Measurements from ENCODE around the gene ZFAND2A. TPM values are rescaled to one million over a fixed set of nuclear protein-coding genes. Genes with fewer than 3 reads are reported as not detected.

ZFAND2A gene
- total and polyA plus RNA-seq, 2 donors (not counting 3 experiments of a cell fraction or from before 2014, with no cell fraction given): 31.8 to 40.6 TPM

- TF ChIP-seq EZH2 (IDR thresholded peaks at IDR 0.05; ENCODE audit: borderline replicate concordance, low read depth, low read length, severe bottlenecking) (no peak), MAX (IDR thresholded peaks at IDR 0.05; ENCODE audit: insufficient read depth, insufficient read length) (no peak), FOS (IDR thresholded peaks at IDR 0.05; ENCODE audit: borderline replicate concordance, insufficient read depth, low read length) (no peak), MYC (IDR thresholded peaks at IDR 0.05; ENCODE audit: low read depth, low read length) (no peak), POLR2AphosphoS5 (IDR thresholded peaks at IDR 0.05; ENCODE audit: insufficient read depth, low read depth, low read length) (no peak), POLR2A (IDR thresholded peaks at IDR 0.05; ENCODE audit: low read depth, low read length) (no peak), JUN (IDR thresholded peaks at IDR 0.05; ENCODE audit: borderline replicate concordance, insufficient read depth, insufficient read length, low read depth) (no peak), CTCF (IDR thresholded peaks at IDR 0.05; ENCODE audit: extremely low read depth in 1 of 2, insufficient read depth in 1 of 2, low read depth in 1 of 2, low read length in 2 of 2) (no peak), GATA2 (IDR thresholded peaks at IDR 0.05; ENCODE audit: insufficient read depth, insufficient read length, low read depth, low read length) (no peak)
- Histone ChIP-seq H3K27ac (ENCODE audit: insufficient read depth, low read depth, low read length) (no peak overlapping the region), H3K9me1 (replicated peaks; ENCODE audit: control insufficient read depth, extremely low read depth, insufficient read depth, low read length) (no peaks in the 10 kb centered on the region), H3K79me2 (ENCODE audit: control insufficient read depth, insufficient read depth, low read length) (peaks cover 2% of the 10 kb centered on the region), H3K9me3 (replicated peaks; ENCODE audit: control insufficient read depth, insufficient read depth, low read length) (no peaks in the 10 kb centered on the region), H3K4me2 (ENCODE audit: insufficient read depth, low read length) (no peak overlapping the region), H3K27me3 (ENCODE audit: control insufficient read depth in 2 of 2, insufficient read depth in 2 of 2, low read length in 2 of 2) (no peaks in the 10 kb centered on the region), H3K9ac (replicated peaks; ENCODE audit: extremely low read depth, insufficient read depth, low read length) (no peak overlapping the region), H3K36me3 (ENCODE audit: control insufficient read depth in 2 of 2, extremely low read depth in 1 of 2, insufficient read depth in 2 of 2, low read length in 2 of 2) (peaks cover 0 to 3% of the 10 kb centered on the region in 2 experiments), H3K4me1 (ENCODE audit: control insufficient read depth, extremely low read depth, insufficient read depth, low read length) (peaks cover 12% of the 10 kb centered on the region), H3K4me3 (replicated peaks in 1 of 3; ENCODE audit: insufficient read depth in 1 of 3, low read depth in 1 of 3, low read length in 3 of 3) (no peak overlapping the region), H2AFZ (ENCODE audit: low read depth, low read length) (no peak overlapping the region), H4K20me1 (replicated peaks; ENCODE audit: control insufficient read depth, extremely low read depth, insufficient read depth, low read length) (no peaks in the 10 kb centered on the region)
- no peak for FAIRE-seq
- intact Hi-C loops (cut with micrococcal nuclease): no loop called here
- ChIA-PET CTCF (interaction anchor here (2.4 to 4.4 kb wide), 4 partner anchors 12 to 132 kb away, joined by 31 to 65 read pairs (median 39); a partner anchor contains a TSS), POLR2A (no interaction called here)
- dilution Hi-C loops (cut with MboI; ENCODE audit: extremely low pct_ligation_motif_present, low sequenced_read_pairs): no loop called here
- DNase-seq (ENCODE audit: low read depth, low spot score): no peak
- BruUV-seq (replicated peaks): no TSS peak
Observed at GRCh38 chr7:1125603-1125969, 34.4 kb downstream of the ZFAND2A start.
